A549 (cell line): Measurements from ENCODE around the gene ATXN7. TPM values are rescaled to one million over a fixed set of nuclear protein-coding genes. Genes with fewer than 3 reads are reported as not detected.

Experiments used
- ATAC-seq, 2 experiments: fragments of 200-7000 bp in 1 of 2; fragments of >200 bp in 1 of 2; cut with Nextera tagmentation in 1 of 2; cut with Tn5 transposase in 1 of 2; 3 replicates each; pipeline versions ENCODE4 v1.8.0 to v1.9.1; 2018 to 2020; ENCODE audit warnings: mild to moderate bottlenecking in 1 of 2, moderate library complexity in 1 of 2
- CTCF ChIA-PET: fragments of 300-600 bp; sonication (Branson Sonifier 250); formaldehyde crosslinking; extraction: SDS; loops from one replicate; lab custom pipeline; 2021; ENCODE audit warnings: antibody characterized with exemption, inconsistent platforms; lab: Yijun Ruan, JAX
- POLR2A ChIA-PET: fragments of 350-600 bp; formaldehyde crosslinking; extraction: SDS; loops from one replicate; lab custom pipeline; 2021; ENCODE audit warnings: antibody characterized with exemption, inconsistent platforms; lab: Yijun Ruan, JAX
- DNase-seq, 2 experiments: peaks; one replicate each; pipeline versions ENCODE4 v3.0.0 to v3.0.0-alpha.2; 2011 to 2016; ENCODE audit warnings: low read depth in 1 of 2, low spot score in 1 of 2
- FAIRE-seq: peaks from 2 replicates; lab custom pipeline; 2011; peaks lifted over from hg19 to GRCh38; lab: Jason Lieb, UNC
- H3K27ac ChIP-seq, 2 experiments: fragments of >200 bp; sonication (Bioruptor Twin); formaldehyde crosslinking; 3 replicates each; pipeline ENCODE4 v1.5.1; 2016 to 2017
- H3K4me1 ChIP-seq: fragments of >200 bp; sonication (Bioruptor Twin); formaldehyde crosslinking; 3 replicates; pipeline ENCODE4 v1.6.1; 2016
- H3K4me2 ChIP-seq: fragments of >200 bp; sonication (Bioruptor Twin); formaldehyde crosslinking; 3 replicates; pipeline ENCODE4 v1.6.1; 2016
- H3K4me3 ChIP-seq: fragments of >200 bp; sonication (Bioruptor Twin); formaldehyde crosslinking; 3 replicates; pipeline ENCODE4 v1.5.1; 2016
- H3K9me3 ChIP-seq: fragments of >200 bp; sonication (Bioruptor Twin); formaldehyde crosslinking; 3 replicates; pipeline ENCODE4 v1.6.1; 2016
- BHLHE40 ChIP-seq: IDR thresholded peaks from 2 replicates; pipeline ENCODE4 v1.6.1; 2012; ENCODE audit warnings: low read depth, low read length, inconsistent platforms
- EP300 ChIP-seq, 2 experiments: fragments of >200 bp; sonication (Bioruptor Twin); formaldehyde crosslinking; IDR thresholded peaks; 2 replicates in 1 of 2; 3 replicates in 1 of 2; pipeline ENCODE4 v1.6.1; 2016 to 2017
- FOSB ChIP-seq: fragments of 250-450 bp; sonication (Bioruptor Pico); IDR thresholded peaks from 2 replicates; pipeline ENCODE4 v1.5.0; 2020; ENCODE audit warnings: mild to moderate bottlenecking, moderate library complexity
- GATA3 ChIP-seq: IDR thresholded peaks from 2 replicates; pipeline ENCODE4 v1.6.1; 2012; ENCODE audit warnings: borderline replicate concordance
- HOXB13 ChIP-seq: fragments of 250-450 bp; sonication (Bioruptor Pico); IDR thresholded peaks from 2 replicates; pipeline ENCODE4 v1.5.0; 2020; ENCODE audit warnings: low read depth, mild to moderate bottlenecking, moderate library complexity
- HOXB5 ChIP-seq: fragments of 250-450 bp; sonication (Bioruptor Pico); IDR thresholded peaks from 2 replicates; pipeline ENCODE4 v1.5.0; 2020; ENCODE audit warnings: mild to moderate bottlenecking, moderate library complexity
- JUNB ChIP-seq: fragments of >200 bp; sonication (Bioruptor Twin); formaldehyde crosslinking; IDR thresholded peaks from 2 replicates; pipeline ENCODE4 v1.6.1; 2016
- MAFK ChIP-seq: fragments of 450-650 bp; IDR thresholded peaks from 2 replicates; pipeline ENCODE4 v1.6.1; 2014; ENCODE audit not compliant: partially characterized antibody
- MAZ ChIP-seq: fragments of 150-350 bp; IDR thresholded peaks from 2 replicates; pipeline ENCODE4 v1.6.1; 2014; ENCODE audit warnings: antibody characterized with exemption, low read depth, low read length, borderline replicate concordance
- NFE2L2 ChIP-seq: fragments of 150-350 bp; conservative IDR thresholded peaks from 2 replicates; pipeline ENCODE4 v1.6.1; 2014; ENCODE audit warnings: low read length
- PHF8 ChIP-seq: fragments of 200-600 bp; sonication (generic); IDR thresholded peaks from 2 replicates; pipeline ENCODE4 v1.6.1; 2016; ENCODE audit warnings: low read depth, mild to moderate bottlenecking, antibody characterized with exemption, moderate library complexity, borderline replicate concordance
- POLR2AphosphoS2 ChIP-seq: conservative IDR thresholded peaks from 2 replicates; pipeline ENCODE4 v1.6.1; 2012; ENCODE audit warnings: low read length, improper control_type of control experiment, inconsistent platforms
- RARB ChIP-seq: fragments of 250-450 bp; sonication (Bioruptor Pico); IDR thresholded peaks from 2 replicates; pipeline ENCODE4 v1.8.0; 2021; ENCODE audit warnings: mild to moderate bottlenecking, moderate library complexity
- RFX5 ChIP-seq: fragments of 450-650 bp; IDR thresholded peaks from 2 replicates; pipeline ENCODE4 v1.7.1; 2014; ENCODE audit warnings: antibody characterized with exemption, mild to moderate bottlenecking, moderate library complexity
- SREBF2 ChIP-seq: fragments of 450-650 bp; IDR thresholded peaks from 2 replicates; pipeline ENCODE4 v1.6.1; 2014; ENCODE audit warnings: mild to moderate bottlenecking, moderate library complexity
- TFCP2L1 ChIP-seq: fragments of 250-450 bp; sonication (Bioruptor Pico); IDR thresholded peaks from 2 replicates; pipeline ENCODE4 v1.5.0; 2021; ENCODE audit warnings: mild to moderate bottlenecking
- TP53 ChIP-seq: fragments of 250-450 bp; sonication (Bioruptor Pico); IDR thresholded peaks from 2 replicates; pipeline ENCODE4 v1.5.0; 2021; ENCODE audit warnings: mild to moderate bottlenecking, moderate library complexity
- ZNF302 ChIP-seq: fragments of 250-450 bp; sonication (Bioruptor Pico); IDR thresholded peaks from 2 replicates; pipeline ENCODE4 v1.9.0; 2021; ENCODE audit warnings: inconsistent platforms, mild to moderate bottlenecking, moderate library complexity
- ZSCAN20 ChIP-seq: fragments of 250-450 bp; sonication (Bioruptor Pico); IDR thresholded peaks from 2 replicates; pipeline ENCODE4 v1.8.0; 2022; ENCODE audit warnings: mild to moderate bottlenecking, moderate library complexity
- WGBS: methylation state at CpG from one replicate; pipeline ENCODE4 v1.1.6; 2017; ENCODE audit errors: missing lambda C conversion rate; 5-methylcytosine and 5-hydroxymethylcytosine counted together
- polyA plus RNA-seq, 4 experiments: library from polyadenylated mRNA; depleted of rRNA in 3 of 4; stranded (reverse); fragments of >200 nt; fragmentation: RNase III in 1 of 4; extraction: RNeasy Plus Mini Kit Qiagen cat#74134 plus additional on column Dnase treatment in 1 of 4; gene quantifications; 2 replicates in 3 of 4; 3 replicates in 1 of 4; pipeline ENCODE4 v1.2.3, GENCODE V29; 2011 to 2017
- TF ChIP-seq, protein P1 (sequence below): IDR thresholded peaks from 2 replicates; pipeline ENCODE4 v1.6.1; 2012
- TF ChIP-seq, protein P2 (sequence below): fragments of 450-650 bp; IDR thresholded peaks from 2 replicates; pipeline ENCODE4 v1.6.1; 2014; ENCODE audit warnings: antibody characterized with exemption
- TF ChIP-seq, protein P3 (sequence below): fragments of 150-350 bp; IDR thresholded peaks from 2 replicates; pipeline ENCODE4 v1.6.1; 2014; ENCODE audit warnings: low read depth, mild to moderate bottlenecking, low read length
- TF ChIP-seq, protein P4 (sequence below): fragments of >200 bp; sonication (Bioruptor Twin); formaldehyde crosslinking; IDR thresholded peaks from 3 replicates; pipeline ENCODE4 v1.6.1; 2016

Gene ATXN7
- polyA plus RNA-seq, 2 of the 4 experiments (the other 2 are of a cell fraction): 5.4 to 7.3 TPM

DNA sequence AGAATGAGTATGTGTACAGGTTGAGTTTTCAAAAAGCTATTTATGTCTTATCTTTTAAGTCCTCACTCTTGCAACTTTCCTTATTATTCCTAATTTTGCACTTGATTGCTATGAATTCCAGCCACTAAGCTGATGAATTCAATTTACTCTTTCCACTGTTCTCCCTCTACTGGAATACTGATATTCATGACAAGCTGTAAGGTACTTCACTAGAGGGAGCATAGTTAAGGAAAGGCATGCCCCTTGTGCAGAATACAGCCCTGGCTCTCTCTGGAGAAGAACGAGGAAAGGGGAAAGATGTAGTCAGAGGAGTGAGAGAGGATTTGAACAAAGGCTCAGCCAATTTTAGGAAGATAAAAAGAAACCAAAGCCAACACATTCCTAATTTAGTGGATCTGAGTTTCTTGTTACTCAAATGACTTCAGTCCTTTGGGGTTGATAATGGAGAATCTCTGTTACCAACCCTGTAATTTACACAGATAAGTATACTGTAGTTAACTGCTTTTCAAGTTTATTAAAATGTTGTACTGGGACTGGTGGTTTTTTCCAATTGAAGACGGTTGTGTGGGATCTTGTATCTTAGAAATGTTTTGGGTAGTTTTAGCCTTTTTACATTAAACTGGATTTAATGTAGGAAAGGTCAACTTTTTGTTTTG, 44.5 kb downstream of the ATXN7 start (continued):
- TF ChIP-seq TP53 (no peak), ZSCAN20 (CRISPR knock-in tag) (no peak)

DNA sequence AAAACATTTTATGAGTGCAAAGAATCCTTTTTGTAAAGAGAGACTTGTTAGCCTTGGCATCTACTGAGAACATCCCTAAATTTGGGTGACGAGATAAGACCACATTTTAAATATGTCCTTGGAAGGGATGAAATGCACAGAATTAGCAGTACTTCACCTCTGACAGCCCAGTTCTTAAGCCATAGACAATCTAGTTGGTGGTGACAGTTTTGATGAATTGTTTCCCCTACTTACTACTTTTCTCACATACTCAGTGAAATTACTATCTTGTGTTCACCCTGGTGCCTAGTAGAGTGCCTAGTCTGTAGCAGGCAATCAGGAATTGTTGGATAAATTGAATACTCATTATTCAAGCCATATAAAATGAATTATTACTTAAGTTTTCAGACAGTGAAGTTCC, 45.1 kb downstream of the ATXN7 start:
- Histone ChIP-seq H3K4me2 (no peak overlapping the region), H3K9me3 (no peaks in the 10 kb centered on the region), H3K4me1 (peaks cover 20% of the 10 kb centered on the region), H3K4me3 (no peak overlapping the region), H3K27ac (no peak overlapping the region)
- no peak for DNase-seq
- CTCF ChIA-PET: no interaction called here
- 93% methylated on average over 1 of the region's 1 CpG for WGBS
- POLR2A ChIA-PET: no interaction called here
- ATAC-seq: no peak
- TF ChIP-seq POLR2AphosphoS2 (no peak), TFCP2L1 (no peak), RARB (CRISPR knock-in tag) (no peak), MAZ (no peak), BHLHE40 (no peak), NFE2L2 (no peak), EP300 (IDR thresholded peaks at IDR 0.05) (no peak), JUNB (no peak), HOXB5 (no peak), HOXB13 (CRISPR knock-in tag) (no peak), GATA3 (no peak), PHF8 (no peak), SREBF2 (no peak), ZNF302 (CRISPR knock-in tag) (no peak), RFX5 (no peak), MAFK (no peak)
- TF ChIP-seq, protein P1, sequence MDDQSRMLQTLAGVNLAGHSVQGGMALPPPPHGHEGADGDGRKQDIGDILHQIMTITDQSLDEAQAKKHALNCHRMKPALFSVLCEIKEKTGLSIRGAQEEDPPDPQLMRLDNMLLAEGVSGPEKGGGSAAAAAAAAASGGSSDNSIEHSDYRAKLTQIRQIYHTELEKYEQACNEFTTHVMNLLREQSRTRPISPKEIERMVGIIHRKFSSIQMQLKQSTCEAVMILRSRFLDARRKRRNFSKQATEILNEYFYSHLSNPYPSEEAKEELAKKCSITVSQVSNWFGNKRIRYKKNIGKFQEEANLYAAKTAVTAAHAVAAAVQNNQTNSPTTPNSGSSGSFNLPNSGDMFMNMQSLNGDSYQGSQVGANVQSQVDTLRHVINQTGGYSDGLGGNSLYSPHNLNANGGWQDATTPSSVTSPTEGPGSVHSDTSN: no peak
- TF ChIP-seq, protein P2, sequence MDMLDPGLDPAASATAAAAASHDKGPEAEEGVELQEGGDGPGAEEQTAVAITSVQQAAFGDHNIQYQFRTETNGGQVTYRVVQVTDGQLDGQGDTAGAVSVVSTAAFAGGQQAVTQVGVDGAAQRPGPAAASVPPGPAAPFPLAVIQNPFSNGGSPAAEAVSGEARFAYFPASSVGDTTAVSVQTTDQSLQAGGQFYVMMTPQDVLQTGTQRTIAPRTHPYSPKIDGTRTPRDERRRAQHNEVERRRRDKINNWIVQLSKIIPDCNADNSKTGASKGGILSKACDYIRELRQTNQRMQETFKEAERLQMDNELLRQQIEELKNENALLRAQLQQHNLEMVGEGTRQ: no peak
- TF ChIP-seq, protein P3, sequence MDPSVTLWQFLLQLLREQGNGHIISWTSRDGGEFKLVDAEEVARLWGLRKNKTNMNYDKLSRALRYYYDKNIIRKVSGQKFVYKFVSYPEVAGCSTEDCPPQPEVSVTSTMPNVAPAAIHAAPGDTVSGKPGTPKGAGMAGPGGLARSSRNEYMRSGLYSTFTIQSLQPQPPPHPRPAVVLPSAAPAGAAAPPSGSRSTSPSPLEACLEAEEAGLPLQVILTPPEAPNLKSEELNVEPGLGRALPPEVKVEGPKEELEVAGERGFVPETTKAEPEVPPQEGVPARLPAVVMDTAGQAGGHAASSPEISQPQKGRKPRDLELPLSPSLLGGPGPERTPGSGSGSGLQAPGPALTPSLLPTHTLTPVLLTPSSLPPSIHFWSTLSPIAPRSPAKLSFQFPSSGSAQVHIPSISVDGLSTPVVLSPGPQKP: no peak
- TF ChIP-seq, protein P4, sequence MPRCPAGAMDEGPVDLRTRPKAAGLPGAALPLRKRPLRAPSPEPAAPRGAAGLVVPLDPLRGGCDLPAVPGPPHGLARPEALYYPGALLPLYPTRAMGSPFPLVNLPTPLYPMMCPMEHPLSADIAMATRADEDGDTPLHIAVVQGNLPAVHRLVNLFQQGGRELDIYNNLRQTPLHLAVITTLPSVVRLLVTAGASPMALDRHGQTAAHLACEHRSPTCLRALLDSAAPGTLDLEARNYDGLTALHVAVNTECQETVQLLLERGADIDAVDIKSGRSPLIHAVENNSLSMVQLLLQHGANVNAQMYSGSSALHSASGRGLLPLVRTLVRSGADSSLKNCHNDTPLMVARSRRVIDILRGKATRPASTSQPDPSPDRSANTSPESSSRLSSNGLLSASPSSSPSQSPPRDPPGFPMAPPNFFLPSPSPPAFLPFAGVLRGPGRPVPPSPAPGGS: no peak
- no peak for FAIRE-seq

DNA sequence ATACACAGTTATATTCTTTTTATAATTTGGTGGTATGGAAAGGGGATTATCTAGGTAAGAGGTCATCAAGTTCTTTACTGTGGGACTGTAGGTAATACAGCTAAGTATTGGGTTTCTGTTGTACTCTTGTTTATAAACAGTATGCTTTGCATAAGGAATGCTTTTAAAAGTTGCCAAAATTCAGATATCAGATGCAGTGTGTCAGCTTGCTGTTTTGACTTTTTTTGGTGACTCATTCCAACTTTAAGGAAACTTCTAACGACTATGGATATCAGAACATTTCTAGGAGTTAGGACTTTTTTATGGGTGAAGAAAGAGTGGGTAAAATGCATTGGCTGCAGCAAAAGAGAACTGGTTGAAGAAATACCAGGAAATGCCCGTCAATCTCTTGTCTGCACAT, 45.8 kb downstream of the ATXN7 start:
- no peak overlapping the region for H3K27ac ChIP-seq
- H3K4me3 ChIP-seq: no peak overlapping the region
- no peak for DNase-seq
- POLR2A ChIA-PET: no interaction called here
- peaks cover 23% of the 10 kb centered on the region for H3K4me1 ChIP-seq
- H3K9me3 ChIP-seq: no peaks in the 10 kb centered on the region
- WGBS: 86% methylated on average over 2 of the region's 2 CpGs
- ATAC-seq: no peak
- CTCF ChIA-PET: no interaction called here
- no peak for FAIRE-seq
- TF ChIP-seq FOSB (CRISPR knock-in tag): no peak
- no peak overlapping the region for H3K4me2 ChIP-seq
